Stimulated activated CD8-positive, alpha-beta memory T cell treated with anti-CD3 and anti-CD28 coated beads, Interleukin-4, amount 100 ng/mL, for 1 hour (primary cell): Measurements from ENCODE around the gene HSPA1L.
"Not testable (repeated sequence)": the region's sequence is repeated elsewhere in the genome, so short reads cannot be mapped to it uniquely, and the experiment has no call there.

Experiments
- DNase-seq, 2 donors: peaks; one replicate each; pipeline ENCODE4 v3.0.0-alpha.2; 2020; ENCODE audit warnings: low read depth in 2 of 2, low spot score in 1 of 2

HSPA1L gene

GRCh38 chr6:31837369-31838113 is 22.5 kb upstream of the HSPA1L start:
- no peak for DNase-seq

- DNase-seq = no peak
Observed at GRCh38 chr6:31836474-31837368, 21.6 kb upstream of the HSPA1L start.

DNA sequence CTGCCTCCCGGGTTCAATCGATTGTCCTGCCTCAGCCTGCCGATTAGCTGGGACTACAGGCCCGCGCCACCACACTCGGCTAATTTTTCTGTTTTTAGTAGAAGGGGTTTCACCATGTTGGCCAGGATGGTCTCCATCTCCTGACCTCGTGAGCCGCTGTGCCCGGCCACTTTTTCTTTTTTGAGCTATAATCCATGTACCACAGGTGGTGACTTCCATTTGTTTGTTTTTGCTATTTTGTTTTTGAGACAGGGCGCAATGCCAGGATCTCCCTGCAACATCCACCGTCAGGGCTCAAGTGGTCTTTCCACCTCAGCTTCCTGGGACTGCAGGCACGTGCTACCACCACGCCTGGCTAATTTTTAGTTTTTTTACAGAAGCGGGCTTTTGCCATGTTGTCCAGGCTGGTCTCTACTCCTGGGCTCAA is 21.0 kb upstream of the HSPA1L start:
- DNase-seq = no peak

- peak; percentile 64 to 72 for DNase-seq
Observed at GRCh38 chr6:31834367-31835250, 19.5 kb upstream of the HSPA1L start.

GRCh38 chr6:31831350-31832215 is 16.5 kb upstream of the HSPA1L start:
- no peak for DNase-seq

DNA sequence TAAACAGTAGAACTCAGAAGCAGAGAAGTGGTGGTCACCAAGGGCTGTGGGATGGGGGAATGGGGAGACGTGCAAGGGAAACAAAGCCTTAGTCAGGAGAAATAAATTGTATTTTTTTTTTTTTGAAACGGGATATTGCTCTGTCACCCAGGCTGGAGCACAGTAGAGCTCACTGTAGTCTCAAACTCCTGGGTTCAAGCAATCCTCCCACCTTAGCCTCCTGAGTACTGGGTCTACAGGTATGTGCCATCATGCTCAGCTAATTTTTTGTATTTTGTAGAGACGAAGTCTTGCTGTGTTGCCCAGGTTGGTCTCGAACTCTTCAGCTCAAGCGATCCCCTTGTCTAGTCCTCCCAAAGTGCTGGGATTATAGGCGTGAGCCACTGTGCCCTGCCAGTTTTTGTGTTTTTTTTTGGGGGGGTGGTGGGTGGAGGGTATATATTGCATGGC is 15.8 kb upstream of the HSPA1L start:
- DNase-seq = no peak

- DNase-seq = no peak
Observed at GRCh38 chr6:31829633-31830283, 14.7 kb upstream of the HSPA1L start.

- peak; percentile 66 to 82 for DNase-seq
Observed at GRCh38 chr6:31827286-31828079, 12.4 kb upstream of the HSPA1L start, which contains the start of gene HSPA1B. TSS of gene HSPA1B (plus strand) at chr6:31827738. CDS start at chr6:31827951, 213 bp downstream.

- DNase-seq = no peak
Observed at GRCh38 chr6:31826793-31827285, 11.8 kb upstream of the HSPA1L start.

GRCh38 chr6:31825553-31825952 is 10.5 kb upstream of the HSPA1L start:
- no peak for DNase-seq

DNA sequence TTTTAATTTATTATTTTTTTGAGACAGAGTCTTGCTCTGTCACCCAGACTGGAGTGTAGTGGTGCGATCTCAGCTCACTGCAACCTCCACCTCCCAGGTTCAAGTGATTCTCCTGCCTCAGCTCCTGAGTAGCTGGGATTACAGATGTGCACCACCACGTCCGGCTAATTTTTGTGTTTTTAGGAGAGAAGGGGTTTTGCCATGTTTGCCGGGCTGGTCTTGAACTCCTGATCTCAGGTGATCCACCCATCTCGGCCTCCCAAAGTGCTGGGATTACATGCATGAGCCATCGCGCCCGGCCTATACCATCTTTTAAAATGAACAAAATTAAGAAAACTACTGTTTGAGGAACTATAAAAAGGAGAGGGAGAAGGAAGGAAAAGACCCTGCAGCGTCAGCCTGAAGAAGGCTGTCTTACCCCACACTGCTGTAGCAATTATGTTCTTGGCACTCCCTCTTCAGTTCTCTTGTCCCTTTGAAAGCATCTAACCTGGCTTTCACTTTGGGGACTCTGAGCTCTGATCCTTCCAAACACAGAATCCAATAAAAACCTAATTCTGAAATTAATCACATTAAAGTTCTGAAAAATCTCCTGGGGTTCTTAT is 8.6 kb upstream of the HSPA1L start:
- not testable (repeated sequence) for DNase-seq

GRCh38 chr6:31822036-31822821 is 7.1 kb upstream of the HSPA1L start:
- DNase-seq = peak; percentile 35

DNA sequence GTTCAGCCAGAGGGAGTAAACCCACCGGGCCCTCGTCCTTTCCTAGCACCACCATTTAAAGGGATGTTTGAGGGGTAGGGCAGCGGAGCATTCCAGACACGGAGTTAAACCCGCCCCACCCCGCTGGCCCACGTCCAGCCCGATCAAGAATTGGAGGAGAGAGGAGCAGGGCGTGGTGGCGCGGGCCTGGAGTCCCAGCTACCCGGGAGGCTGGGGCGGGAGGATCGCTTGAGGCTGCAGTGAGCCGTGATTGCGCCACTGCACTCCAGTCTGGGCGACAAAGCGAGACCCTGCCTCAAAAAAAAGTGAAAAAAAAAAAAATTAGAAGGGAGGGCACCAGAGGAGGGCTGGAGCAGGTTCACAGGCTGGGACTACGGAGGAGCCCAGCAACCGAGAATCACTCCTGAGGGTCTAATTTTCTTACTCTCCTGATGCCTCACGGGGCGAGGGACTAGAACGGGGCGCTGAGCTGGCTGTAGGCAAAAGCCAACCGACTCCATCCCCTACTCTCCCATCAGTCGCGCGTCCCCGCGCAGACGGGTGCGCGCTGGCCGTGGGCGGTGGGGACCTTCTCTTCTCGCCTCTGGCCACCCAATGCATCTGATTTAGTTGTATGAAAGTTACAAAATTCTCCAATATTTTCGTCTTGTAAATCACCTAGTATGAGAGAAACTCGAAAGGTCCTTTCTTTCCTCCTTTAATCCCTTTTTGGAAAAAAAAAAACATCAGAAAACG is 6.4 kb upstream of the HSPA1L start:
- peak in 1 of 2 donors; percentile 23 for DNase-seq

DNA sequence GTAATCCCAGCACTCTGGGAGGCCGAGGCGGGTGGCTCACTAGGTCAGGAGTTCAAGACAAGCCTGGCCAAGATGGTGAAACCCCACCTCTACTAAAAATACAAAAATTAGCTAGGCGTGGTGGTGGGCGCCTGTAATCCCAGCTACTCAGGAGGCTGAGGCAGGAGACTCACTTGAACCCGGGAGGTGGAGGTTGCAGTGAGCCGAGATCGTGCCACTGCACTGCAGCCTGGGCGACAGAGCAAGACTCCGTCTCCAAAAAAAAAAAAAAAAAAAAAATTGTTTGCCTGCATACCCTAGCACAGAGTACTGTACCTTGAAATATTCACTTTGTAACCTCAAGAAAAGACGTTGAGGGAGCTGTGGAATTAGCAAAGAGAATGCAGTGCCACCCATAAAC is 5.3 kb upstream of the HSPA1L start:
- DNase-seq = not testable (repeated sequence)

DNA sequence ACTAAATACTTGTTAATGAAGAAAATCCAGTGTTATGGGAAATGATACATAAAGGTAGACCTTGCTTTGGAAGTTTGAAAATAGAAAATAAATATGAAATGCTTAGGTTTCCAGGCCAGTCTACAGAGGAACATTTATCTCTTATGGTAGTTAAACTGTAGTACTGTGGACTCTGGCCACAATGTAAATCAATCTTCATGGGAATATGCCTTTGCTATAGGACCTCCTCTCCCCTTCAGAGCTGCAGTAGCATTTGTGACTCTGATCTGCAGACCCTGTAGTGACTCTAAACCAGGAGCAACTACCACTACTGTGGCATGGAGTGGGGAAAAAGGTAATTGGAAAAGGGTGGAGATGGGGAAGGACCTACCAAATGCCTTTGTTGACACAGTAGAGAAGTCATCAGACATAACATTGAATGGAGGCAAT is 4.8 kb upstream of the HSPA1L start:
- no peak for DNase-seq

- not testable (repeated sequence) for DNase-seq
Observed at GRCh38 chr6:31817929-31818511, 2.9 kb upstream of the HSPA1L start.
